ENCODE data around the gene CD99. TPM values are rescaled to one million over a fixed set of nuclear protein-coding genes. Genes with fewer than 3 reads are reported as not detected.

Gene CD99, protein sequence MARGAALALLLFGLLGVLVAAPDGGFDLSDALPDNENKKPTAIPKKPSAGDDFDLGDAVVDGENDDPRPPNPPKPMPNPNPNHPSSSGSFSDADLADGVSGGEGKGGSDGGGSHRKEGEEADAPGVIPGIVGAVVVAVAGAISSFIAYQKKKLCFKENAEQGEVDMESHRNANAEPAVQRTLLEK
- total RNA-seq: 282 TPM

DNA sequence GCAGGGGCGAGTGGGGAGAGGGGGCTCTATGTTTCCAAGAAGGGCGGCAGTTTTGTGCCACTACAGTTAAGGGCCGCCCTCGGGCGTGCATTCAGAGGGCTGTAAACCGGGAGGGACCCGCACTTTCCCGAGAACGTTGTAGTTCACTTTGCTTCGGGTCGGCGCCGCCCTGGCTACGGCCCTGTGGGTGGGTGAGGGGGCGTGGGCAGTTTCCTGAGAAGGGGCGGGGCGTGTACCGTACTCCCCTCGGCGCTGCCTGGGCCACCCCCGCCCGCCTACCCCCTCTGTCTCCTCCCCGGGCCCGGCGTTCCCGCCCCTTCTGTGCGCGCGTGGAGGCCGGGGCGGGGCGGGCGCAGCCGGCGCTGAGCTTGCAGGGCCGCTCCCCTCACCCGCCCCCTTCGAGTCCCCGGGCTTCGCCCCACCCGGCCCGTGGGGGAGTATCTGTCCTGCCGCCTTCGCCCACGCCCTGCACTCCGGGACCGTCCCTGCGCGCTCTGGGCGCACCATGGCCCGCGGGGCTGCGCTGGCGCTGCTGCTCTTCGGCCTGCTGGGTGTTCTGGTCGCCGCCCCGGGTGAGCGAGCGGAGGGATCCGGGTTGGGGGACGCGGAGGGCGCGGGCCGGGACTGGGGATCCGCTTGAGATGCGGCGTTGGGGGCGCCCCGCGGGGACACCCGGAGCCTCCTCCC, at the start of gene CD99:
TSS of gene CD99 (plus strand) at position 440 of the 687 bp plus-strand sequence. CDS start at position 506, 66 bp downstream.
- H3K4me3 ChIP-seq: peak within 1 kb of the TSS; percentile 92 to 94
- H3K27ac ChIP-seq: peak within 1 kb of the TSS; percentile 91
- H3K27me3 ChIP-seq: no peaks in the 10 kb centered on the region
- no peaks in the 10 kb centered on the region for H3K36me3 ChIP-seq
- DNase-seq (ENCODE audit: extremely low spot score in 2 of 2): peak in 1 of 2 donors; percentile 92
- peak in 1 of 2 donors; percentile 80 for TF ChIP-seq POLR2AphosphoS5 (IDR thresholded peaks at IDR 0.05; ENCODE audit: insufficient read depth in 1 of 2, low read depth in 1 of 2)
- TF ChIP-seq, protein P1, sequence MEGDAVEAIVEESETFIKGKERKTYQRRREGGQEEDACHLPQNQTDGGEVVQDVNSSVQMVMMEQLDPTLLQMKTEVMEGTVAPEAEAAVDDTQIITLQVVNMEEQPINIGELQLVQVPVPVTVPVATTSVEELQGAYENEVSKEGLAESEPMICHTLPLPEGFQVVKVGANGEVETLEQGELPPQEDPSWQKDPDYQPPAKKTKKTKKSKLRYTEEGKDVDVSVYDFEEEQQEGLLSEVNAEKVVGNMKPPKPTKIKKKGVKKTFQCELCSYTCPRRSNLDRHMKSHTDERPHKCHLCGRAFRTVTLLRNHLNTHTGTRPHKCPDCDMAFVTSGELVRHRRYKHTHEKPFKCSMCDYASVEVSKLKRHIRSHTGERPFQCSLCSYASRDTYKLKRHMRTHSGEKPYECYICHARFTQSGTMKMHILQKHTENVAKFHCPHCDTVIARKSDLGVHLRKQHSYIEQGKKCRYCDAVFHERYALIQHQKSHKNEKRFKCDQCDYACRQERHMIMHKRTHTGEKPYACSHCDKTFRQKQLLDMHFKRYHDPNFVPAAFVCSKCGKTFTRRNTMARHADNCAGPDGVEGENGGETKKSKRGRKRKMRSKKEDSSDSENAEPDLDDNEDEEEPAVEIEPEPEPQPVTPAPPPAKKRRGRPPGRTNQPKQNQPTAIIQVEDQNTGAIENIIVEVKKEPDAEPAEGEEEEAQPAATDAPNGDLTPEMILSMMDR (IDR thresholded peaks at IDR 0.05): no peak
- TF ChIP-seq POLR2A (IDR thresholded peaks at IDR 0.05): peak in 1 of 2 donors; percentile 61
- H3K9me3 ChIP-seq: no peaks in the 10 kb centered on the region
- H3K4me1 ChIP-seq: peaks cover 36% of the 10 kb centered on the region
- intact Hi-C loops (cut with DNase I): no loop called here

DNA sequence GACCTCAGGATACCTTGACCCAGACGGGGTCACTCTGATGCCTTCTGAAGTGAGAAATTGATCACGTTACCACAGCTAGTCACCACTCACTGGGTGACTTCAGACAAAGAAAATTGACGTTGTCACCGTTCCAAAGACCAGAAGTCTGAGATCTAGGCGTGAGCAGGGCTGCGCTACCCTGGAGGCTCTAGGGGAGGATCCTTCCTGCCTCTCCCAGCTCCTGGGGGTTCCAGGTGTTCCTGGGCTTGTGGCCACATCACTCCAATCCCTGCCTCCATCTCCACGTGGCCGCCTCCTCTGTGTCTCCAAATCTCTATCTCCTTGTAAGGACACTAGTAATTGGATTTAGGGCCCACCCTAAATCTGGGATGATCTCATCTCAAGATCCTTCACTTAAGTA, 48.9 kb upstream of the CD99 start:
- no peak for DNase-seq (ENCODE audit: extremely low spot score in 2 of 2)
- no peak overlapping the region for H3K27ac ChIP-seq
- no peak overlapping the region for H3K4me3 ChIP-seq
- no peaks in the 10 kb centered on the region for H3K9me3 ChIP-seq
- H3K4me1 ChIP-seq: no peaks in the 10 kb centered on the region
- intact Hi-C loops (cut with DNase I): no loop called here
- H3K27me3 ChIP-seq: no peaks in the 10 kb centered on the region
- peaks cover 0 to 15% of the 10 kb centered on the region in 2 donors for H3K36me3 ChIP-seq
- TF ChIP-seq, protein P1 (IDR thresholded peaks at IDR 0.05): no peak
- no peak for TF ChIP-seq POLR2A (IDR thresholded peaks at IDR 0.05)
- TF ChIP-seq POLR2AphosphoS5 (IDR thresholded peaks at IDR 0.05; ENCODE audit: insufficient read depth in 1 of 2, low read depth in 1 of 2): no peak

DNA sequence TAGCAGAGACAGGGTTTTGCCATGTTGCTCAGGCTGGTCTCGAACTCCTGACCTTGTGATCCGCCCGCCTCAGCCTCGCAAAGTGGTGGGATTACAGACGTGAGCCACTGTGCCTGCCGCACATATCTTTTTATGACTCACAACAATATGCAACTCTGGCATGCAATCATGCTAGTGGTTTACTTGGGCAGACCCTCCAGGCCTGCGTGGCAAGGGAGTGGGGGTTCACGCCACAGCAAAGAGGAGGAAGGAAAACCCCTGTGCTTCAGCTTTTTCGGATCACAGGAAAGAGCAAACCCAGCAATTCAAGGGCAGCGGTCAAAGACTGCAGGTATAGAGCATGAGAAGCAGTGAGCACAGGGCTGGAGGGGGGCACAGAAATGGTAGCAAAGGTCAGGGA, 48.3 kb upstream of the CD99 start:
- no peak for DNase-seq (ENCODE audit: extremely low spot score in 2 of 2)
- H3K27ac ChIP-seq: no peak overlapping the region
- no peaks in the 10 kb centered on the region for H3K9me3 ChIP-seq
- no peak for TF ChIP-seq POLR2A (IDR thresholded peaks at IDR 0.05)
- no peak for TF ChIP-seq POLR2AphosphoS5 (IDR thresholded peaks at IDR 0.05; ENCODE audit: insufficient read depth in 1 of 2, low read depth in 1 of 2)
- TF ChIP-seq, protein P1 (IDR thresholded peaks at IDR 0.05): no peak
- no peaks in the 10 kb centered on the region for H3K27me3 ChIP-seq
- H3K4me3 ChIP-seq: no peak overlapping the region
- H3K36me3 ChIP-seq: peaks cover 0 to 15% of the 10 kb centered on the region in 2 donors
- no peaks in the 10 kb centered on the region for H3K4me1 ChIP-seq
- intact Hi-C loops (cut with DNase I): no loop called here

DNA sequence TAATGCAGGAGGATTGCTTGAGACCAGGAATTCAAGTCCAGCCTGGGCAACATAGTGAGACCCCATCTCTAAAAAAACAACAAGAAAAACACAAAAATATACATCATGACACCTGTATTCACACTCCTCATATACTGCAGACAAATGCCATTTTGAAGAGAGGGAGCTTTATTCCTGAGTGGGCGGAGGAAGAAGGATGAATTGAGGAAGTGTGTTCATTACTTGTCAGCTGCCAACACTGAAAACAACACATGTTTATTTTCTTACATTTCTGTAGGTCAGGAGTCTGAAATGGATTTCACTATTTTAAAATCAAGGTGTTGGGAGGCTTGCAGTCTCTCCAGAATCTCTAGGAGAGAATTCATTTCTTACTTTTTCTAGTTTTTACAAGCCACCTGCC, 47.2 kb upstream of the CD99 start:
- Histone ChIP-seq H3K36me3 (peaks cover 0 to 15% of the 10 kb centered on the region in 2 donors), H3K27ac (no peak overlapping the region), H3K4me1 (no peaks in the 10 kb centered on the region), H3K4me3 (no peak overlapping the region), H3K9me3 (no peaks in the 10 kb centered on the region), H3K27me3 (no peaks in the 10 kb centered on the region)
- TF ChIP-seq POLR2AphosphoS5 (IDR thresholded peaks at IDR 0.05; ENCODE audit: insufficient read depth in 1 of 2, low read depth in 1 of 2) (no peak), POLR2A (IDR thresholded peaks at IDR 0.05) (no peak)
- TF ChIP-seq, protein P1 (IDR thresholded peaks at IDR 0.05): no peak
- intact Hi-C loops (cut with DNase I): no loop called here
- no peak for DNase-seq (ENCODE audit: extremely low spot score in 2 of 2)

DNA sequence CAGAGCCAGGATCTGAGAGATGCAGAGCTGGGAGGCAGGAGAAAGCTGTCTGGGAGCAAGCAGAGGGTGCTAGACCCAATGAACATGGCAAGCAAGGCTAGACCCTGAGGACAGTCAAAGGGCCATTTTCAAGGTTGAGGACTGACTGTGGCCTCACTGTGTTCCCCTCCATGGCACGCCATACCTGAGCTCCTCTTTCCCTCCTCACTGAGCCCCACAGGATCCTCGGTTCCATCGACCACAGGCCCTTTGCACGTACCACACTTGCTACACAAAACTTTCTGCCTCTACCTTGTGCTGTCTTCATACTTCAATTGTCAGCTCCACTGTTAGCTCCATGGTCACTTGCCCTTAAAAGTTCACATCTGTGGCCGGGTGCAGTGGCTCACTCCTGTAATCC, 45.5 kb upstream of the CD99 start:
- no peak for DNase-seq (ENCODE audit: extremely low spot score in 2 of 2)
- no peaks in the 10 kb centered on the region for H3K27me3 ChIP-seq
- H3K9me3 ChIP-seq: no peaks in the 10 kb centered on the region
- peaks cover 0 to 1% of the 10 kb centered on the region in 2 donors for H3K36me3 ChIP-seq
- intact Hi-C loops (cut with DNase I): no loop called here
- H3K27ac ChIP-seq: no peak overlapping the region
- TF ChIP-seq, protein P1 (IDR thresholded peaks at IDR 0.05): no peak
- TF ChIP-seq POLR2A (IDR thresholded peaks at IDR 0.05) (no peak), POLR2AphosphoS5 (IDR thresholded peaks at IDR 0.05; ENCODE audit: insufficient read depth in 1 of 2, low read depth in 1 of 2) (no peak)
- H3K4me3 ChIP-seq: no peak overlapping the region
- no peaks in the 10 kb centered on the region for H3K4me1 ChIP-seq

Data from vagina (tissue), 2 donors.